Mammary epithelial cell (primary cell): Measurements from ENCODE around the gene HBA2.

ENCODE experiments used
- CTCF ChIP-seq, 2 donors: IDR thresholded peaks in 1 of 2; conservative IDR thresholded peaks in 1 of 2; 2 replicates each; pipeline ENCODE4 v1.5.1; 2011 to 2012; ENCODE audit warnings: inconsistent platforms in 2 of 2, low read length in 2 of 2, mild to moderate bottlenecking in 2 of 2, control low read depth in 1 of 2, low read depth in 1 of 2; ENCODE audit not compliant: insufficient read depth in 1 of 2; ENCODE audit errors: extremely low read depth in 1 of 2
- EZH2 ChIP-seq: IDR thresholded peaks from 2 replicates; pipeline ENCODE4 v1.6.1; 2012; ENCODE audit warnings: low read length, inconsistent platforms, borderline replicate concordance

GRCh38 chr16:183005-183404, 10.3 kb downstream of the HBA2 start:
- no peak for TF ChIP-seq CTCF (conservative IDR thresholded peaks at IDR 0.05 in 1 of 2, IDR thresholded peaks at IDR 0.05 in 1 of 2; ENCODE audit: extremely low read depth in 1 of 2, insufficient read depth in 1 of 2, low read depth in 1 of 2, low read length in 2 of 2)
- no peak for TF ChIP-seq EZH2
